GM19099 (cell line): ENCODE results near the gene DDX20.

Experiments used
- POLR2A ChIP-seq: IDR thresholded peaks from 3 replicates; pipeline ENCODE4 v1.6.1; 2011; ENCODE audit warnings: low read depth; ENCODE audit not compliant: insufficient read length; ENCODE audit errors: extremely low read depth

DDX20 gene

DNA sequence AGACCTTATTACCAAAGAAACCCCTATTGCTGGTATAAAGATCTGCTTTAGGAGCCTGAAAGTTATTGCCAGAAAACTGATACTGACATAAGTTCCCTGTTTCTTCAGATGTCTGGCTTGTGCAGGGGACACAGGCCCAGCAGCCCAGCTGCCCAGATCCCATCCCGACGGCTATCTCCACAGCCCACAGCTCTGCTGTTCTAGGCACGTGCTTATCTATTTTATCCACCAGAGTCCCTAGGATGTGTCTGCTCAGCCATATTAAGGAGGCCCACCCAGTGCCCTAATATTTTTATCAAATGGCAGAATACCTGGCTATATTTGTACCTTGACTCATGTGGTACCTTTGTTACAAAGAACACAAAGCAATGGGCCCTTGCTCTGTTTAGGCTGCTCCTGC lies 58.9 kb downstream of the DDX20 start:
- no peak for TF ChIP-seq POLR2A
